Fibroblast of mammary gland (primary cell): ENCODE results near the gene OSBPL7.

Experiments
- DNase-seq: peaks from one replicate; pipeline ENCODE4 v3.0.0-alpha.2; 2010; ENCODE audit warnings: low read depth
- H3K4me3 ChIP-seq: 2 replicates; pipeline ENCODE4 v1.5.1; 2011; ENCODE audit warnings: low read depth, mild to moderate bottlenecking, low read length, moderate library complexity; ENCODE audit not compliant: control insufficient read depth
- TF ChIP-seq, protein P1 (sequence below): conservative IDR thresholded peaks from 2 replicates; pipeline ENCODE4 v1.5.1; 2011; ENCODE audit warnings: low read depth, low read length, inconsistent platforms; ENCODE audit not compliant: control insufficient read depth, insufficient read depth

The OSBPL7 gene

GRCh38 chr17:47847341-47848197, 26.0 kb upstream of the OSBPL7 start:
- DNase-seq: peak; percentile 19
- H3K4me3 ChIP-seq: no peak overlapping the region
- TF ChIP-seq, protein P1, sequence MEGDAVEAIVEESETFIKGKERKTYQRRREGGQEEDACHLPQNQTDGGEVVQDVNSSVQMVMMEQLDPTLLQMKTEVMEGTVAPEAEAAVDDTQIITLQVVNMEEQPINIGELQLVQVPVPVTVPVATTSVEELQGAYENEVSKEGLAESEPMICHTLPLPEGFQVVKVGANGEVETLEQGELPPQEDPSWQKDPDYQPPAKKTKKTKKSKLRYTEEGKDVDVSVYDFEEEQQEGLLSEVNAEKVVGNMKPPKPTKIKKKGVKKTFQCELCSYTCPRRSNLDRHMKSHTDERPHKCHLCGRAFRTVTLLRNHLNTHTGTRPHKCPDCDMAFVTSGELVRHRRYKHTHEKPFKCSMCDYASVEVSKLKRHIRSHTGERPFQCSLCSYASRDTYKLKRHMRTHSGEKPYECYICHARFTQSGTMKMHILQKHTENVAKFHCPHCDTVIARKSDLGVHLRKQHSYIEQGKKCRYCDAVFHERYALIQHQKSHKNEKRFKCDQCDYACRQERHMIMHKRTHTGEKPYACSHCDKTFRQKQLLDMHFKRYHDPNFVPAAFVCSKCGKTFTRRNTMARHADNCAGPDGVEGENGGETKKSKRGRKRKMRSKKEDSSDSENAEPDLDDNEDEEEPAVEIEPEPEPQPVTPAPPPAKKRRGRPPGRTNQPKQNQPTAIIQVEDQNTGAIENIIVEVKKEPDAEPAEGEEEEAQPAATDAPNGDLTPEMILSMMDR: peak; percentile 26

- no peak overlapping the region for H3K4me3 ChIP-seq
- TF ChIP-seq, protein P1: no peak
These were observed 25.2 kb upstream of the OSBPL7 start for GRCh38 chr17:47846716-47847340.

GRCh38 chr17:47845716-47846075, 24.1 kb upstream of the OSBPL7 start:
- no peak for DNase-seq
- no peak overlapping the region for H3K4me3 ChIP-seq
- TF ChIP-seq, protein P1: no peak

More at GRCh38 chr17:47846716-47847340, 25.2 kb upstream of the OSBPL7 start:
- DNase-seq: no peak

- TF ChIP-seq, protein P1: peak; percentile 32
- DNase-seq: peak; percentile 25
- H3K4me3 ChIP-seq: no peak overlapping the region
These were observed 23.5 kb upstream of the OSBPL7 start for GRCh38 chr17:47844814-47845715.

- TF ChIP-seq, protein P1: no peak
- H3K4me3 ChIP-seq: no peak overlapping the region
- no peak for DNase-seq
These were observed 22.6 kb upstream of the OSBPL7 start for GRCh38 chr17:47844227-47844626.

DNA sequence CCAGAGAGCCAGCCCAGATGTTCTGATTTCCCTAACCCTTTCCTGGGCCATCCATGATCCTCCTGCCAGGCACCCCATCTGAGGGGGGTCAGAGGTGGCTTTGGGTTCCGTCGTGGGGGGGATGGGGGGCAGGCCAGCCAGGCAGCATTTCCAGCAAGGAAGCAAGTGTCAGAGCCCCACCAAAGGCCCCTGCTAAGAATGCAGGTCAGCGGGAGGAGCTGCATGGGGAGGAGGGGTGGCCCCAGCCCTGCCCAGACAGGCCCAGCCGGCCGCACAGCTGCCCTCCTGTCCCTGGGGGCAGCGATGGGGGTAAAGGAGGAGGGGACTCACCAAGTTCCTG, 21.8 kb upstream of the OSBPL7 start:
- DNase-seq: no peak
- H3K4me3 ChIP-seq: no peak overlapping the region
- TF ChIP-seq, protein P1: no peak
